ACC112 (cell line): ENCODE measurements around the gene SPTLC3.

ENCODE experiments used
- H2AFZ ChIP-seq: fragments of 200-600 bp; sonication (generic); one replicate; pipeline ENCODE4 v1.6.0; 2017; ENCODE audit warnings: antibody characterized with exemption, low read length; ENCODE audit not compliant: unreplicated experiment
- H3K27ac ChIP-seq: fragments of 200-600 bp; sonication (generic); 2 replicates; pipeline ENCODE4 v1.5.1; 2014; ENCODE audit warnings: low read depth, mild to moderate bottlenecking, antibody characterized with exemption, low read length, moderate library complexity
- H3K27me3 ChIP-seq: fragments of 200-600 bp; sonication (generic); 2 replicates; pipeline ENCODE4 v1.6.1; 2014; ENCODE audit warnings: mild to moderate bottlenecking, antibody characterized with exemption, low read length, moderate library complexity, mixed read lengths; ENCODE audit not compliant: insufficient read depth
- H3K36me3 ChIP-seq: fragments of 200-600 bp; sonication (generic); 2 replicates; pipeline ENCODE4 v1.6.1; 2016; ENCODE audit warnings: mild to moderate bottlenecking, antibody characterized with exemption, low read length, moderate library complexity, mixed read lengths; ENCODE audit not compliant: insufficient read depth
- H3K4me1 ChIP-seq: fragments of 200-600 bp; sonication (generic); one replicate; pipeline ENCODE4 v1.6.1; 2016; ENCODE audit warnings: low read length, mixed read lengths; ENCODE audit not compliant: insufficient read depth, unreplicated experiment, control insufficient read depth
- H3K4me3 ChIP-seq: fragments of 200-600 bp; sonication (generic); 2 replicates; pipeline ENCODE4 v1.5.1; 2014; ENCODE audit warnings: mild to moderate bottlenecking, low read depth, low read length
- H3K79me2 ChIP-seq: fragments of 200-600 bp; sonication (generic); one replicate; pipeline ENCODE4 v1.6.0; 2016; ENCODE audit warnings: low read length; ENCODE audit not compliant: control insufficient read depth, unreplicated experiment, insufficient read depth

Gene SPTLC3

GRCh38 chr20:13158369-13158768 is 149.6 kb downstream of the SPTLC3 start:
- no peaks in the 10 kb centered on the region for H3K79me2 ChIP-seq
- H3K27ac ChIP-seq, result no peak overlapping the region
- no peak overlapping the region for H3K4me3 ChIP-seq
- H3K36me3 ChIP-seq, result 0 out of 2 replicates have a peak, but pooled peaks cover 4% of the 10 kb centered on the region
- H3K4me1 ChIP-seq, result no peaks in the 10 kb centered on the region
- no peak overlapping the region for H2AFZ ChIP-seq
- H3K27me3 ChIP-seq, result no peaks in the 10 kb centered on the region

GRCh38 chr20:13159889-13160288 is 151.1 kb downstream of the SPTLC3 start:
- Histone ChIP-seq H3K79me2 (no peaks in the 10 kb centered on the region), H3K36me3 (0 out of 2 replicates have a peak, but pooled peaks cover 4% of the 10 kb centered on the region), H2AFZ (no peak overlapping the region), H3K27me3 (no peaks in the 10 kb centered on the region), H3K4me1 (no peaks in the 10 kb centered on the region), H3K27ac (no peak overlapping the region), H3K4me3 (no peak overlapping the region)

DNA sequence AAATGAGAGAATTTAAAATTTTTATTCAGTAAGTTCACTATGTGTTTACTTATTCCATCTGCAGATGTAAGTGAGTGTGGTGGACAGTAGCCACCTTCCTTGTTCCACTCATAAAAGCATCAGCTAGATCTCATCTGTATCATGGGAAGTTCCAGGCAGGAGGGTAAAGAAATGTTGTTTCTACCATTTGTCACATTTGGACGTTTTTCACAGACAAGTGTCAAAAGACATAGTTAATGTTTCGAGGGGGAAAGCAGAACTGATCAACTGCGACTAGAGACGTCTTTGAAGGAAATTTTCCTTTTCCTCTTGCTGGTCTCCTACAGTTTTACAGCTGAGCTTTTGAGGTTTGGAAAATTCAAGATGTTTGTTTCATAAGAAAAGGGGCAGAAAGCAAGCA is 156.4 kb downstream of the SPTLC3 start:
- Histone ChIP-seq H3K79me2 (no peaks in the 10 kb centered on the region), H2AFZ (no peak overlapping the region), H3K4me3 (no peak overlapping the region), H3K4me1 (no peaks in the 10 kb centered on the region), H3K27ac (no peak overlapping the region), H3K36me3 (0 out of 2 replicates have a peak, but pooled peaks cover under 1% of the 10 kb centered on the region), H3K27me3 (0 out of 2 replicates have a peak, but pooled peaks cover 3% of the 10 kb centered on the region)

GRCh38 chr20:13166011-13166410 is 157.2 kb downstream of the SPTLC3 start:
- 0 out of 2 replicates have a peak, but pooled peaks cover 3% of the 10 kb centered on the region for H3K27me3 ChIP-seq
- no peaks in the 10 kb centered on the region for H3K4me1 ChIP-seq
- no peak overlapping the region for H3K4me3 ChIP-seq
- no peak overlapping the region for H2AFZ ChIP-seq
- H3K79me2 ChIP-seq, result no peaks in the 10 kb centered on the region
- no peak overlapping the region for H3K27ac ChIP-seq
- H3K36me3 ChIP-seq, result no peaks in the 10 kb centered on the region

DNA sequence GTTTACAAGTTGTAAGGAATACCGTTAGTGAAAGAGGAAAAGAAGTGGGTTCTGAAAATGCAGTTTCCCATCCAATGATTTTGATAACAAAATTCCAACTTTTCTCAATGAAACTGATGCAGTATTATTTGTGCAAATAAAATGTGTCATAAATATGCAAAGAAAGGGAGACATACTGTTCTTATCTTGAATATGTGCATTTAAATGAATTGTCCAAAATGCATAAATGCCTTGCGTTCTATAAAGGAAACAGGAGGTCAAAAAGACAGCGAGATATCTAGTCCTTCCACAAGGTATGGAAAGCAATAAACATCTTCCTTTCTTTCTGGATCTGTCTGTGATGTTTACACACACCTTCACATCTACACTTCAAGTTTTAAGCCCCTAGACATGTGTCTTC is 157.7 kb downstream of the SPTLC3 start:
- Histone ChIP-seq H2AFZ (no peak overlapping the region), H3K27ac (no peak overlapping the region), H3K79me2 (no peaks in the 10 kb centered on the region), H3K27me3 (0 out of 2 replicates have a peak, but pooled peaks cover 3% of the 10 kb centered on the region), H3K4me1 (no peaks in the 10 kb centered on the region), H3K4me3 (no peak overlapping the region), H3K36me3 (no peaks in the 10 kb centered on the region)

DNA sequence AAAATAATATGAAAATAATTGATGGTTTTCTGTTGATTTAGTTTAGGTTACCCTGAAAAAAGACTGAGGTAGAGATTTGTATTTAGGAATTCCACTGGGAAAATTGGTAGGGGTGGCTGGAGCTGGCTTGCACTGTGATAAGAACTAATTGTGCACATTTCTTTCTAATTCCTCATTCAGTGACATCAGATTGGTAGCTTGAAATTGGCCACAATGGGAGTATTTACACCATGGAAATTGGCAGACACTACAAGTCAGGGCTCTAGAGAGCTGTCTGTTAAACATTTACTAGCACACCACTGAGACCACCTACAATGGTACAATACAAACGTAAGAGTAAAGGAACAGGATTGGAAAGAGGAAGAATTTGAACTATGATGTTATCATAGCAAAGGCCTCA is 160.3 kb downstream of the SPTLC3 start:
- H2AFZ ChIP-seq, result no peak overlapping the region
- no peak overlapping the region for H3K27ac ChIP-seq
- no peaks in the 10 kb centered on the region for H3K36me3 ChIP-seq
- H3K79me2 ChIP-seq, result no peaks in the 10 kb centered on the region
- no peak overlapping the region for H3K4me3 ChIP-seq
- peaks cover 6% of the 10 kb centered on the region; the same call in 1 of the 2 replicates for H3K27me3 ChIP-seq
- no peaks in the 10 kb centered on the region for H3K4me1 ChIP-seq

DNA sequence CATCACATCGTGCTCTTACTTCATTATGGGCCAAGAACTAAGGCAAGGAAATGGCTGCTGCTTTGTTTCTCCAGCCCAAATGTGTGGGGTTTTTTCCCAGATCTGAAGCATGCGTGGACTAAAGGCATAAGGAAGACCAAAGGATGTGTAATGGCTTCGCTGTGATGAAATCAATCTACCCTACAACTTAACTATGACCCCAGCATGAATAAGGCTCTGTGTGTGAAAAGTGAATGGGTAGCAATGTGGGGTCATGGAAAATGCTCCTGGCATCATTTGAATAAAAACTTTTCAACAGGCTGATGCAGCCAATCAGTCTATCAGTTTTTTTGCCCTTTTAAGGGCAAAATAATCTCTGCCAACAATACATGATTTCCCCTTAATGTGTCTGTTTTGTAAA is 162.0 kb downstream of the SPTLC3 start:
- Histone ChIP-seq H2AFZ (no peak overlapping the region), H3K27ac (no peak overlapping the region), H3K4me1 (no peaks in the 10 kb centered on the region), H3K27me3 (peaks cover 6% of the 10 kb centered on the region; the same call in 1 of the 2 replicates), H3K79me2 (no peaks in the 10 kb centered on the region), H3K4me3 (no peak overlapping the region), H3K36me3 (no peaks in the 10 kb centered on the region)

- no peak overlapping the region for H2AFZ ChIP-seq
- no peak overlapping the region for H3K4me3 ChIP-seq
- H3K27me3 ChIP-seq, result peaks cover 12% of the 10 kb centered on the region
- no peaks in the 10 kb centered on the region for H3K79me2 ChIP-seq
- H3K27ac ChIP-seq, result no peak overlapping the region
- no peaks in the 10 kb centered on the region for H3K36me3 ChIP-seq
- no peaks in the 10 kb centered on the region for H3K4me1 ChIP-seq
Observed at GRCh38 chr20:13173201-13173600, 164.4 kb downstream of the SPTLC3 start.

DNA sequence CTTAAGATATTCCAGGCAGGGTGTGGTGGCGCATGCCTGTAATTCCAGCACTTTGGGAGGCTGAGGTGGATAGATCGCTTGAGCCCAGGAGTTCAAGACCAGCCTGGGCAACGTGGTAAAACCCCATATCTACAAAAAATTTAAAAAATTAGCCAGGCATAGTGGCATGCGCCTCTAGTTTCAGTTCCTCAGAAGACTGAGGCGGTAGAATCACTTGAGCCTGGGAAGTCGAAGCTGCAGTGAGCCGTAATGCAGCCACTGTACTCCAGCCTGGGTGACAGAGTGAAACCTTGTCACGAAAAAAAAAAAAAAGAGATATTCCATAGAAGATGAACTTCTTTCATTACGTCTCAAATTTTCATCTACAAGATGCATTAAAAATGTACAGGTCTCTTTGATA is 165.6 kb downstream of the SPTLC3 start:
- Histone ChIP-seq H3K79me2 (no peaks in the 10 kb centered on the region), H3K4me3 (no peak overlapping the region), H3K36me3 (no peaks in the 10 kb centered on the region), H3K27ac (no peak overlapping the region), H2AFZ (no peak overlapping the region), H3K4me1 (no peaks in the 10 kb centered on the region), H3K27me3 (peaks cover 12% of the 10 kb centered on the region)

DNA sequence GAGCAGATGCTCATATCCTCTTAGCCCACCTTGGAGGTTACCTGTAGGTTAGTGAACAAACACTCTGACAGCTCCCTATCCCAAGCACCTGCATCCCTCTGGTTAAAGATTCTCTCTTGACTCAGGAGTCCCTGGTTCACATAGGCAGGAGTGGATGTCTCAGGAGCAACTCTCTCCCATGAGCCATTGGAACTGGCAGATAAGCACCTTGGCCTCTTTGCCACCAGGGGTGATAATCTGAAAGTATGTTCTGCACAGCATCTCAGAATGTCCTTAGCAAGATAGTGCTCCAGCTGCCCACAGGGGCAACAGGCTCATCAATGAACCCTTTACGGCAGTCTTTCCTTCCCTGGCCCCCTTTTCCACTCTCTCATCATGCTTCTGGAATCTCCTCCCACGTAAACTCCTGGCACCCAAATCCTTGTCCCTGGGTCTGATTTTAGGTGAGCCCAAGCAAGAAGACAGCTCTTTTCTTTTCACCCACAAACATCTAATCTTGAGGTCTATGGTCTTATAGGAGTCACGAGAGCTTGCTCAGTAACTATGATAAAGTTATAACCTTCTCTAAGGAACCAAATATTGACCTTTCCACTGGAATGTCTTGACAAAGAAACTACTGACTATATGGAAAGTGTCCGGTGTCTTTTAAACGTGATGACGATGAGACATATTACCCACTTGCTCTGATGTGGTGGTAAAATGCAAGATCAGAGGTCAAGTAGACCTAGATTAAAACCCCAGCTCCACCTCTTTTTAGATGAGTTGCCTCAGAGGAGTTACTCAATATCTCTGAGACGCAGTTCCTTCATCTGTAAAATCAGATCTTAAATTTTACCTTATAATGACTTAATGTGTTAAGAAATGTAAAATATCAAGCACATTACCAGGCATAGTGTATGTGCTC is 172.5 kb downstream of the SPTLC3 start:
- Histone ChIP-seq H3K4me1 (no peaks in the 10 kb centered on the region), H3K36me3 (no peaks in the 10 kb centered on the region), H2AFZ (no peak overlapping the region), H3K27ac (no peak overlapping the region), H3K27me3 (peaks cover 27% of the 10 kb centered on the region; the same call in 1 of the 2 replicates), H3K79me2 (no peaks in the 10 kb centered on the region), H3K4me3 (no peak overlapping the region)

GRCh38 chr20:13183005-13183404 is 174.2 kb downstream of the SPTLC3 start:
- no peak overlapping the region for H2AFZ ChIP-seq
- no peak overlapping the region for H3K4me3 ChIP-seq
- no peak overlapping the region for H3K27ac ChIP-seq
- no peaks in the 10 kb centered on the region for H3K79me2 ChIP-seq
- H3K4me1 ChIP-seq, result no peaks in the 10 kb centered on the region
- no peaks in the 10 kb centered on the region for H3K36me3 ChIP-seq
- H3K27me3 ChIP-seq, result peaks cover 31% of the 10 kb centered on the region; the same call in 1 of the 2 replicates
